ENCODE data around the gene CLSTN3. TPM values are rescaled to one million over a fixed set of nuclear protein-coding genes. Genes with fewer than 3 reads are reported as not detected.

The CLSTN3 gene
- total and polyA plus RNA-seq, 2 of the 13 experiments (the other 11 are each of a cell fraction or from before 2014, with no cell fraction given), result 26.2 to 94.1 TPM

DNA sequence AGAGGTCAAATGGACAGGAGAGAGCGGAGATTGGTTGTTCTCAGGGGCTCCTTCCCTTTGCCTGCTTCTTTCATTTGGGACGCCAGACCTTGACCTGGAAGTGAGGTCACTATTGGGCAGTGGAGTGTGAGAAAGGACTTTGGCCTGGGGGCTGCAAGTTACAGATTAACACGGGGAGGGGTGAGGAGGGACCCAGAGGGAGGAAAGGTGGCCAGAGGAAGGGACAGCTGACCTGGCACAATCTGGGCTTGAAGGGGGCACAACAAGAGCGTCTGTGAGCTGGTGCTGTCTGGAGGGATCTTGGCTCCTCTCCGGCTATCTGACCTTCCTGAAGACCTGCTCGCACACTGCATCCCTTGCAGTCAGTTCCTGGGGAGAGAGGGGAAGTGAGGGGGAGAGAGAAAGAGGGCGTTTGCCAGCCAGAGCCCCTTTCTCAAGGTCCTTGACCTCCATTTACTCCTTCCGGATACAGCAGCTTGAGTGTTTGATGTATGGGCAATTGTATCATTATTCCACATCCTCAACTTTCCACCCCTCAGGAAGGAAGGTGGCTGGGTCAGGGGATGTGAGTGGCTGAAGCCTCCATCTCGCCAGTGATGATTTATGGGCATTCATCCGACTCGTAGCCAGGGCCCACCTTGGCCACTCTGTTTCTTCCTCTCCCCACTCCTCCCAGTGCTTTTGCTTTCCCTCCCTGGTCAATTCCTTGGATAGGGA is 6.2 kb upstream of the CLSTN3 start (continued):
- TF ChIP-seq, protein P1, sequence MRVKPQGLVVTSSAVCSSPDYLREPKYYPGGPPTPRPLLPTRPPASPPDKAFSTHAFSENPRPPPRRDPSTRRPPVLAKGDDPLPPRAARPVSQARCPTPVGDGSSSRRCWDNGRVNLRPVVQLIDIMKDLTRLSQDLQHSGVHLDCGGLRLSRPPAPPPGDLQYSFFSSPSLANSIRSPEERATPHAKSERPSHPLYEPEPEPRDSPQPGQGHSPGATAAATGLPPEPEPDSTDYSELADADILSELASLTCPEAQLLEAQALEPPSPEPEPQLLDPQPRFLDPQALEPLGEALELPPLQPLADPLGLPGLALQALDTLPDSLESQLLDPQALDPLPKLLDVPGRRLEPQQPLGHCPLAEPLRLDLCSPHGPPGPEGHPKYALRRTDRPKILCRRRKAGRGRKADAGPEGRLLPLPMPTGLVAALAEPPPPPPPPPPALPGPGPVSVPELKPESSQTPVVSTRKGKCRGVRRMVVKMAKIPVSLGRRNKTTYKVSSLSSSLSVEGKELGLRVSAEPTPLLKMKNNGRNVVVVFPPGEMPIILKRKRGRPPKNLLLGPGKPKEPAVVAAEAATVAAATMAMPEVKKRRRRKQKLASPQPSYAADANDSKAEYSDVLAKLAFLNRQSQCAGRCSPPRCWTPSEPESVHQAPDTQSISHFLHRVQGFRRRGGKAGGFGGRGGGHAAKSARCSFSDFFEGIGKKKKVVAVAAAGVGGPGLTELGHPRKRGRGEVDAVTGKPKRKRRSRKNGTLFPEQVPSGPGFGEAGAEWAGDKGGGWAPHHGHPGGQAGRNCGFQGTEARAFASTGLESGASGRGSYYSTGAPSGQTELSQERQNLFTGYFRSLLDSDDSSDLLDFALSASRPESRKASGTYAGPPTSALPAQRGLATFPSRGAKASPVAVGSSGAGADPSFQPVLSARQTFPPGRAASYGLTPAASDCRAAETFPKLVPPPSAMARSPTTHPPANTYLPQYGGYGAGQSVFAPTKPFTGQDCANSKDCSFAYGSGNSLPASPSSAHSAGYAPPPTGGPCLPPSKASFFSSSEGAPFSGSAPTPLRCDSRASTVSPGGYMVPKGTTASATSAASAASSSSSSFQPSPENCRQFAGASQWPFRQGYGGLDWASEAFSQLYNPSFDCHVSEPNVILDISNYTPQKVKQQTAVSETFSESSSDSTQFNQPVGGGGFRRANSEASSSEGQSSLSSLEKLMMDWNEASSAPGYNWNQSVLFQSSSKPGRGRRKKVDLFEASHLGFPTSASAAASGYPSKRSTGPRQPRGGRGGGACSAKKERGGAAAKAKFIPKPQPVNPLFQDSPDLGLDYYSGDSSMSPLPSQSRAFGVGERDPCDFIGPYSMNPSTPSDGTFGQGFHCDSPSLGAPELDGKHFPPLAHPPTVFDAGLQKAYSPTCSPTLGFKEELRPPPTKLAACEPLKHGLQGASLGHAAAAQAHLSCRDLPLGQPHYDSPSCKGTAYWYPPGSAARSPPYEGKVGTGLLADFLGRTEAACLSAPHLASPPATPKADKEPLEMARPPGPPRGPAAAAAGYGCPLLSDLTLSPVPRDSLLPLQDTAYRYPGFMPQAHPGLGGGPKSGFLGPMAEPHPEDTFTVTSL (CRISPR knock-in tag; IDR thresholded peaks at IDR 0.05; ENCODE audit: borderline replicate concordance), result no peak
- TF ChIP-seq MIER3 (CRISPR knock-in tag; IDR thresholded peaks at IDR 0.05; ENCODE audit: borderline replicate concordance) (peak; percentile 35; the same call in 1 of the 2 replicates), MAZ (IDR thresholded peaks at IDR 0.05; ENCODE audit: borderline replicate concordance, low read depth, low read length) (peak; percentile 85), MAZ (CRISPR knock-in tag; IDR thresholded peaks at IDR 0.05; ENCODE audit: low read depth) (0 out of 2 replicates have a peak, but pooled peaks have one; percentile 11), BORCS8-MEF2B (CRISPR knock-in tag; IDR thresholded peaks at IDR 0.05) (peak; percentile 55; the same call in 1 of the 2 replicates), ZNF12 (CRISPR knock-in tag; IDR thresholded peaks at IDR 0.05) (no peak), SALL1 (CRISPR knock-in tag; IDR thresholded peaks at IDR 0.05) (peak; percentile 76), ZFX (CRISPR knock-in tag; IDR thresholded peaks at IDR 0.05; ENCODE audit: low read depth) (no peak), HNRNPUL1 (IDR thresholded peaks at IDR 0.05; ENCODE audit: low read depth, low read length) (peak; percentile 86), CCAR2 (optimal IDR thresholded peaks at IDR 0.05; ENCODE audit: low read depth, low read length) (no peak), PHF20 (CRISPR knock-in tag; IDR thresholded peaks at IDR 0.05) (no peak), PRPF4 (IDR thresholded peaks at IDR 0.05; ENCODE audit: low read depth, low read length, poor library complexity, severe bottlenecking) (no peak), TSC22D2 (CRISPR knock-in tag; IDR thresholded peaks at IDR 0.05; ENCODE audit: borderline replicate concordance) (no peak), KDM5A (IDR thresholded peaks at IDR 0.05; ENCODE audit: borderline replicate concordance, low read length) (no peak), GATAD2A (CRISPR knock-in tag; IDR thresholded peaks at IDR 0.05) (peak; percentile 86), ZBTB7B (CRISPR knock-in tag; IDR thresholded peaks at IDR 0.05) (peak; percentile 92), ZNF296 (CRISPR knock-in tag; conservative IDR thresholded peaks at IDR 0.05) (no peak)
- TF ChIP-seq, protein P2, sequence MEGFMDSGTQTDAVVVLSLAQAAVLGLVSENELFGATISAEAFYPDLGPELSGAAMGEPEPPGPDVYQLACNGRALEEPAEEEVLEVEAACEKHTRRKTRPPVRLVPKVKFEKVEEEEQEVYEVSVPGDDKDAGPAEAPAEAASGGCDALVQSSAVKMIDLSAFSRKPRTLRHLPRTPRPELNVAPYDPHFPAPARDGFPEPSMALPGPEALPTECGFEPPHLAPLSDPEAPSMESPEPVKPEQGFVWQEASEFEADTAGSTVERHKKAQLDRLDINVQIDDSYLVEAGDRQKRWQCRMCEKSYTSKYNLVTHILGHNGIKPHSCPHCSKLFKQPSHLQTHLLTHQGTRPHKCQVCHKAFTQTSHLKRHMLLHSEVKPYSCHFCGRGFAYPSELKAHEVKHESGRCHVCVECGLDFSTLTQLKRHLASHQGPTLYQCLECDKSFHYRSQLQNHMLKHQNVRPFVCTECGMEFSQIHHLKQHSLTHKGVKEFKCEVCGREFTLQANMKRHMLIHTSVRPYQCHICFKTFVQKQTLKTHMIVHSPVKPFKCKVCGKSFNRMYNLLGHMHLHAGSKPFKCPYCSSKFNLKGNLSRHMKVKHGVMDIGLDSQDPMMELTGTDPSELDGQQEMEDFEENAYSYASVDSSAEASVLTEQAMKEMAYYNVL (CRISPR knock-in tag; IDR thresholded peaks at IDR 0.05; ENCODE audit: borderline replicate concordance), result 0 out of 2 replicates have a peak, but pooled peaks have one; percentile 34

Data from HepG2 (cell line).